Tibial artery (tissue), 4 donors: ENCODE measurements around the gene FBXL12.
"Not testable (repeated sequence)": the region's sequence is repeated elsewhere in the genome, so short reads cannot be mapped to it uniquely, and the experiment has no call there.

Source experiments
- DNase-seq, 2 donors: peaks; one replicate each; pipeline ENCODE4 v3.0.0-alpha.2; 2019
- H3K27ac ChIP-seq, 2 donors: fragments of 200-600 bp; sonication (generic) in 1 of 2; 1 replicate in 1 of 2; 2 replicates in 1 of 2; pipeline ENCODE4 v1.5.1; 2018 to 2019; ENCODE audit warnings: mild to moderate bottlenecking in 1 of 2
- H3K27me3 ChIP-seq, 2 donors: fragments of 200-600 bp; sonication (generic) in 1 of 2; one replicate each; pipeline versions ENCODE4 v1.5.1 to v1.6.0; 2016 to 2019
- H3K36me3 ChIP-seq, 3 donors: fragments of 200-600 bp; sonication (generic) in 2 of 3; one replicate each; pipeline ENCODE4 v1.5.1; 2016 to 2019; ENCODE audit warnings: mild to moderate bottlenecking in 2 of 3
- H3K4me1 ChIP-seq, 4 donors: fragments of 200-600 bp; sonication (generic) in 2 of 4; 1 replicate in 3 of 4; 2 replicates in 1 of 4; pipeline ENCODE4 v1.5.1; 2016 to 2019
- H3K4me3 ChIP-seq, 2 donors: fragments of 200-600 bp; sonication (generic) in 1 of 2; 1 replicate in 1 of 2; 2 replicates in 1 of 2; pipeline ENCODE4 v1.5.1; 2018 to 2019; ENCODE audit warnings: mild to moderate bottlenecking in 2 of 2
- H3K9me3 ChIP-seq, 3 donors: fragments of 200-600 bp; sonication (generic) in 1 of 3; one replicate each; pipeline ENCODE4 v1.5.1; 2016 to 2019
- intact Hi-C: fragments of 100-400 bp; cut with DNase I; formaldehyde crosslinking; loops from one replicate; pipeline ENCODE4 v1.15.0; 2023; ENCODE audit warnings: low total_unique reads
- TF ChIP-seq, protein P1 (sequence below), 2 experiments: fragments of 200-600 bp in 1 of 2; fragments of 450-650 bp in 1 of 2; IDR thresholded peaks; one replicate each; pipeline ENCODE4 v1.5.1; 2017 to 2019; ENCODE audit warnings: antibody characterized with exemption in 2 of 2, mild to moderate bottlenecking in 1 of 2, moderate library complexity in 1 of 2

The FBXL12 gene

DNA sequence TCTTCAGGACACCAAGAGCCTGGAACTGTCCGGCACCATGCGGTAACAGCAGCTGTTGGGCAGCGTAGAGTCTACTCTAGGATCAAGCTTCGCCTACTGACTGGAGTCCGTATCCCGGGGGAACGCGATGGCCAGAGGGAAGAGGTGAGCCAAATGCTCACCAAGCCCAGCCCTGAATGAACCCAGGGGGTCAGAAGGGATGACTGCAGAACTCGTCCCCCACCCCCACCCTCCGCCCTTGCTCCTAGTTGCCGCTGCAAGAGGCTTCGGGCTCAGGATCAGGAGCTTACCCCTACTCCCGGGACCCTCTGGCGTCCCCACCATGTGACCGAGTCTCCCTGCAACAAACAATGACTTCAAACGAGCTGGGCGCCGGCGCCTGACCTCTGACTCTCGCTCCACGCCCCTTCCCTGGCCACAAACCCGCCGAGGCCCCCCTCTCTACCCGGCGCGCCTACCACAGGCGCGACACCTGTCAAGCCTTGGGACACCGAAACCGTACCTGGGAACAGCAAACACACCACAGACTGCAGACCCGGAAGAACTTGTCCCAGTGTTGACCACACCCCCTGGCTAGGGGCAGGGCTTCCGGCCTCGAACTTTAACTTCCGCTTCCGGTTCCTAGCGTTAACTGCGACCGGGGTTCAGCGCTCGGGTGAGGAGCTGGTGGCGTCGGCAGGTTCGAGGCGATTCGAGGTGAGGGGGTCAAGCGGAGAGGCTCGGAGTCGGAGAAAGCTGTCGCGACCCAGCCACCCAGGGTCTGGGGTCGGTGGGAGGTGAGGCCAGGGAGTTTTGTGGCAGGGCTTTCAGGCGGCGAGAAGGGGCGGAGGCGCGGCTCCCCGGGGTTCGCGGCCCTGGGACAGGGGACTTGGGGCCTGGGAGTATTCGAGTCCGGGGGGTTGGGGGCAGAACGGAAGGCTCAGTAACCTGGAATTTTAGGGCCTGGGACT is 8.7 kb upstream of the FBXL12 start, which contains the start of gene UBL5:
TSS of gene UBL5 (plus strand) at position 630 of the 950 bp plus-strand sequence. CDS start 420 bp downstream, outside the sequence.
- no peaks in the 10 kb centered on the region for H3K27me3 ChIP-seq
- peaks cover 0 to 33% (median 13%) of the 10 kb centered on the region in 3 donors for H3K36me3 ChIP-seq
- H3K4me1 ChIP-seq = peaks cover 0 to 29% (median 25%) of the 10 kb centered on the region in 4 donors
- intact Hi-C loops = no loop called here
- peak; percentile 88 to 92 for DNase-seq
- TF ChIP-seq, protein P1, sequence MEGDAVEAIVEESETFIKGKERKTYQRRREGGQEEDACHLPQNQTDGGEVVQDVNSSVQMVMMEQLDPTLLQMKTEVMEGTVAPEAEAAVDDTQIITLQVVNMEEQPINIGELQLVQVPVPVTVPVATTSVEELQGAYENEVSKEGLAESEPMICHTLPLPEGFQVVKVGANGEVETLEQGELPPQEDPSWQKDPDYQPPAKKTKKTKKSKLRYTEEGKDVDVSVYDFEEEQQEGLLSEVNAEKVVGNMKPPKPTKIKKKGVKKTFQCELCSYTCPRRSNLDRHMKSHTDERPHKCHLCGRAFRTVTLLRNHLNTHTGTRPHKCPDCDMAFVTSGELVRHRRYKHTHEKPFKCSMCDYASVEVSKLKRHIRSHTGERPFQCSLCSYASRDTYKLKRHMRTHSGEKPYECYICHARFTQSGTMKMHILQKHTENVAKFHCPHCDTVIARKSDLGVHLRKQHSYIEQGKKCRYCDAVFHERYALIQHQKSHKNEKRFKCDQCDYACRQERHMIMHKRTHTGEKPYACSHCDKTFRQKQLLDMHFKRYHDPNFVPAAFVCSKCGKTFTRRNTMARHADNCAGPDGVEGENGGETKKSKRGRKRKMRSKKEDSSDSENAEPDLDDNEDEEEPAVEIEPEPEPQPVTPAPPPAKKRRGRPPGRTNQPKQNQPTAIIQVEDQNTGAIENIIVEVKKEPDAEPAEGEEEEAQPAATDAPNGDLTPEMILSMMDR (IDR thresholded peaks at IDR 0.05) = no peak
- H3K4me3 ChIP-seq = peak within 1 kb of the TSS; percentile 77 to 95
- H3K27ac ChIP-seq = peak within 1 kb of the TSS; percentile 85 to 88
- no peaks in the 10 kb centered on the region for H3K9me3 ChIP-seq

DNA sequence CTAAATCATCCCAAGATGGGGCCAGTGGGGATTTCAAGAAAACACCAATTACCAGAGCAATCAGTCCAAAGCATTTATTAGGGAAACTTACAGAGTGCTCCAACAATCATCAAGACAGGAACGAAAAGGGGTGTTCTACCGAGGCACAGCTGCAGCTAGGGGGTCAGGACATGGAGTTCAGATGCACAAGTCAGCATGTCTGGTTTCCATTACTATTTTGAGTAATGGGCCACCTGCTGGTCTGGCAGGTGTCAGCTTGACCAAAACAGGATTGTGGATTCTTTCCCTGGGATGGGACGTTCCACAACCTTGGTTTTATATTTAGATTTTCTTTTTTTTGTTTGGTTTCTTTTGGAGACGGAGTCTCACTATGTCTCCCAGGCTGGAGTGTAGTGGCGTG is 4.9 kb upstream of the FBXL12 start:
- Histone ChIP-seq H3K9me3 (no peaks in the 10 kb centered on the region), H3K4me1 (peaks cover 0 to 28% (median 25%) of the 10 kb centered on the region in 4 donors), H3K36me3 (peaks cover 0 to 6% (median 0%) of the 10 kb centered on the region in 3 donors), H3K27me3 (no peaks in the 10 kb centered on the region), H3K4me3 (no peak overlapping the region), H3K27ac (no peak overlapping the region)
- no peak for DNase-seq
- TF ChIP-seq, protein P1 (IDR thresholded peaks at IDR 0.05) = no peak
- intact Hi-C loops = no loop called here

DNA sequence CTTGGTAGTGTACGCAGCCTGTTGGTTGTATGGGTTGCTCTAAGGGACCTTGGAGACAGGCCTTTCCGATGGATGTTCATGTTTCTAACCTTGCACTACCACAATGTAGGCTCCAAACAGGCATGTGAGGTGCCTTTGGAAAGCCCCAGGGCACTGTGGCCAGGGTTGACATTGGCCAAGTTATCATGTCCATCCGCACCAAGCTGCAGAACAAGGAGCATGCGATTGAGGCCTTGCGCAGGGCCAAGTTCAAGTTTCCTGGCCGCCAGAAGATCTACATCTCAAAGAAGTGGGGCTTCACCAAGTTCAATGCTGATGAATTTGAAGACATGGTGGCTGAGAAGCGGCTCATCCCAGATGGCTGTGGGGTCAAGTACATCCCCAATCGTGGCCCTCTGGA is 1.2 kb upstream of the FBXL12 start:
- H3K9me3 ChIP-seq, intact Hi-C loops, H3K27me3 ChIP-seq, DNase-seq: not testable (repeated sequence)
- Histone ChIP-seq H3K36me3 (peaks cover 0 to 17% (median 3%) of the 10 kb centered on the region in 3 donors), H3K4me3 (peak overlapping the region; percentile 88 to 99), H3K27ac (peak overlapping the region; percentile 92 to 96), H3K4me1 (peaks cover 0 to 28% (median 20%) of the 10 kb centered on the region in 4 donors)

DNA sequence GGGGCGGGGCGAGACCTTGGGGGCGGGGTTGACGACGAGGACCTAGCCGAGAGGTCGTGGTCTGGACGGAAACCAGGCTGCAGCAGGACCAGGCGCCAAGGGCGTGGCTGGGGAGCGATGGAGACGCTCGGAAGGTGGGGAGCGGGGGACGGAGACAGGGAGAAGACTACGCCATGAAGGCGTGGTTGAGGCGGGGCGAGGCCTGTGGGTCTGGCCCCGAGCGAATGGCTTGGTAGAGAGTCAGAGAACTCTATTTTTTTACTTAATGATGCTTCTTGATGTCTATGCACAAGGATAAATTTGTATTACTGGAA is 674 bp upstream of the FBXL12 start:
- DNase-seq = no peak
- Histone ChIP-seq H3K36me3 (peaks cover 0 to 18% (median 3%) of the 10 kb centered on the region in 3 donors), H3K9me3 (no peaks in the 10 kb centered on the region), H3K4me1 (peaks cover 0 to 28% (median 20%) of the 10 kb centered on the region in 4 donors), H3K27ac (peak overlapping the region; percentile 92 to 96), H3K4me3 (peak overlapping the region; percentile 88 to 99), H3K27me3 (no peaks in the 10 kb centered on the region)
- TF ChIP-seq, protein P1 (IDR thresholded peaks at IDR 0.05) = no peak
- intact Hi-C loops = no loop called here

DNA sequence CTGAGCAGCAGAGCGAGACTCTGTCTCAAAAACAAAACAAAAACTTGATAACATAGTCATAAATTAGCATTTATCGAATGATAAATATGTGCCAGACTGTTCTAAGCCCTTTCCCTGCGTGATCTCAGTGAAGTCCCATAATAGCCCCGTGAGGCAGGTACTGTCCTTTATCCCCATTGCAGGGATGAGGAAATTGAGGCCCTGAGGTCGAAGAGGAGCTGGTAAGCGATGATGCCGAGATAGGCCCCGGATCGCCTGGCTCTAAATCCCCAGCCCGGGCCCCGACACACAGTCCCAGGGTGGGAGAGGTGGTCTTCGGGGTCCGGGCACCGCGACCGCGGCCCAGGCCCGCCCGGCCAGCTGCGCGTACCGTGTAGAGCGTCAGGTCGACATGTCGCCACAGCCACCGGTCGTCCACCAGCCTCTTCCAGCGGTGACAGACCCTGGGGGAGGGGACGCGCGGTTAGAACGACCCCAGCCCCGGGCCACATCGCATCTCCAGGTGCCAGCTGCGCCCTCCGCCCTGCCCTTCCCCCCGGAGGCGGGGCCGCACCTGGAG is 625 bp downstream of the FBXL12 start:
- Histone ChIP-seq H3K4me1 (peaks cover 0 to 28% (median 20%) of the 10 kb centered on the region in 4 donors), H3K9me3 (no peaks in the 10 kb centered on the region), H3K27me3 (no peaks in the 10 kb centered on the region), H3K36me3 (peaks cover 3 to 22% (median 12%) of the 10 kb centered on the region in 3 donors), H3K27ac (peak overlapping the region; percentile 92 to 96), H3K4me3 (peak overlapping the region; percentile 88 to 99)
- DNase-seq = no peak
- intact Hi-C loops = no loop called here
- TF ChIP-seq, protein P1 (IDR thresholded peaks at IDR 0.05) = no peak

DNA sequence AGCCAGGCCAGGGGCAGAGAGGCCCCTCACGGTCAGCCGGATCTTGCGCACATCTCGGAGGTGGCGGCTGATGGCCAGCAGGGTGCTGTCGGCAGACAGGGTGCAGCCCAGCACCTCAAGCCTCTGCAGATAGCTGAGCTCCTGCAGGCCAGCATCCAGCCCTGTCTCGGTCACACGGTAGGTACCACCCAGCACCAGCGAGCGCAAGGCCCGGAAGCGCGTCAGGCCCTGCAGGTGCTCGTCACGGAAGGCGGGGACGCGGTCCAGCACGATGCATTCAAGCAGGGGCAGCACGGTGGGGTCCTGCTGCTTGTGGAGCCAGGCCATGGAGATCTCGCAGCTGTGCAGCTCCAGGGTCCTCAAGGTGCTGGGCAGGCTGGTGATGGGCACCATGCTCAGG is 7.7 kb downstream of the FBXL12 start:
- no peak for DNase-seq
- intact Hi-C loops = no loop called here
- TF ChIP-seq, protein P1 (IDR thresholded peaks at IDR 0.05) = no peak
- no peaks in the 10 kb centered on the region for H3K9me3 ChIP-seq
- H3K4me1 ChIP-seq = peaks cover 0 to 1% (median 0%) of the 10 kb centered on the region in 4 donors
- H3K27ac ChIP-seq = no peak overlapping the region
- H3K27me3 ChIP-seq = no peaks in the 10 kb centered on the region
- H3K36me3 ChIP-seq = peaks cover 39 to 82% (median 51%) of the 10 kb centered on the region in 3 donors
- no peak overlapping the region for H3K4me3 ChIP-seq
